H9 (cell line): ENCODE measurements around the gene NRG2. TPM values are rescaled to one million over a fixed set of nuclear protein-coding genes. Genes with fewer than 3 reads are reported as not detected.

ENCODE experiments used
- DNase-seq: peaks from one replicate; pipeline ENCODE4 v3.0.0-alpha.2; 2017
- H2AFZ ChIP-seq: one replicate; pipeline ENCODE4 v1.6.1; 2013; ENCODE audit warnings: mild to moderate bottlenecking, low read length, control low read depth, moderate library complexity
- H2AK5ac ChIP-seq: 2 replicates; pipeline ENCODE4 v1.6.1; 2013; ENCODE audit warnings: low read length, control low read depth, mixed read lengths; ENCODE audit not compliant: insufficient read length
- H2BK120ac ChIP-seq: one replicate; pipeline ENCODE4 v1.6.1; 2013; ENCODE audit warnings: low read depth, mild to moderate bottlenecking, low read length, control low read depth, inconsistent platforms; ENCODE audit not compliant: poor library complexity, severe bottlenecking
- H2BK12ac ChIP-seq: 2 replicates; pipeline ENCODE4 v1.6.1; 2013; ENCODE audit warnings: low read length, control low read depth, mixed read lengths, low read depth; ENCODE audit not compliant: insufficient read length
- H2BK15ac ChIP-seq: 2 replicates; pipeline ENCODE4 v1.6.1; 2013; ENCODE audit warnings: low read depth, low read length, control low read depth
- H2BK20ac ChIP-seq: one replicate; pipeline ENCODE4 v1.6.1; 2013; ENCODE audit warnings: low read depth, mild to moderate bottlenecking, low read length, control low read depth, inconsistent platforms; ENCODE audit not compliant: poor library complexity, severe bottlenecking
- H2BK5ac ChIP-seq: 2 replicates; pipeline ENCODE4 v1.6.1; 2013; ENCODE audit warnings: low read length, control low read depth, mixed read lengths; ENCODE audit not compliant: insufficient read length
- H3K14ac ChIP-seq: 2 replicates; pipeline ENCODE4 v1.6.1; 2013; ENCODE audit warnings: low read length, control low read depth; ENCODE audit not compliant: insufficient read depth
- H3K18ac ChIP-seq: 2 replicates; pipeline ENCODE4 v1.6.1; 2013; ENCODE audit warnings: low read depth, mild to moderate bottlenecking, mixed read lengths, low read length, control low read depth; ENCODE audit not compliant: insufficient read length
- H3K23ac ChIP-seq: 2 replicates; pipeline ENCODE4 v1.6.1; 2013; ENCODE audit warnings: low read length, control low read depth, mixed read lengths, low read depth; ENCODE audit not compliant: insufficient read length
- H3K23me2 ChIP-seq: 2 replicates; pipeline ENCODE4 v1.6.1; 2013; ENCODE audit warnings: low read depth, mild to moderate bottlenecking, mixed read lengths, low read length, control low read depth; ENCODE audit not compliant: insufficient read length, poor library complexity, severe bottlenecking
- H3K27ac ChIP-seq: 2 replicates; pipeline ENCODE4 v1.5.1; 2013; ENCODE audit warnings: low read length, control low read depth, mixed read lengths, low read depth; ENCODE audit not compliant: insufficient read length
- H3K27me3 ChIP-seq: 2 replicates; pipeline ENCODE4 v1.6.1; 2013; ENCODE audit warnings: low read length, control low read depth, inconsistent platforms; ENCODE audit not compliant: insufficient read depth
- H3K4ac ChIP-seq: 2 replicates; pipeline ENCODE4 v1.6.1; 2013; ENCODE audit warnings: low read depth, mild to moderate bottlenecking, control low read depth, inconsistent platforms, low read length, moderate library complexity
- H3K4me1 ChIP-seq: 2 replicates; pipeline ENCODE4 v1.6.1; 2013; ENCODE audit warnings: low read length, control low read depth, inconsistent platforms; ENCODE audit not compliant: insufficient read depth
- H3K4me2 ChIP-seq: 2 replicates; pipeline ENCODE4 v1.6.1; 2013; ENCODE audit warnings: low read length, control low read depth, mixed read lengths; ENCODE audit not compliant: insufficient read length, insufficient read depth
- H3K56ac ChIP-seq: 2 replicates; pipeline ENCODE4 v1.6.1; 2013; ENCODE audit warnings: low read depth, mild to moderate bottlenecking, mixed read lengths, low read length, control low read depth; ENCODE audit not compliant: insufficient read length
- H3K79me1 ChIP-seq: 2 replicates; pipeline ENCODE4 v1.6.1; 2013; ENCODE audit warnings: low read depth, mild to moderate bottlenecking, moderate library complexity, low read length, control low read depth, inconsistent platforms; ENCODE audit not compliant: insufficient read depth, poor library complexity, severe bottlenecking
- H3K79me2 ChIP-seq: 2 replicates; pipeline ENCODE4 v1.6.1; 2013; ENCODE audit warnings: low read length, control low read depth, inconsistent platforms; ENCODE audit not compliant: insufficient read depth
- H3K9ac ChIP-seq: 2 replicates; pipeline ENCODE4 v1.6.1; 2013; ENCODE audit warnings: low read length, control low read depth, mixed read lengths; ENCODE audit not compliant: insufficient read length; ENCODE audit errors: extremely low read depth
- H3K9me3 ChIP-seq: one replicate; pipeline ENCODE4 v1.6.1; 2013; ENCODE audit warnings: low read depth, low read length, inconsistent platforms; ENCODE audit not compliant: control insufficient read depth
- H3T11ph ChIP-seq: one replicate; pipeline ENCODE4 v1.6.1; 2013; ENCODE audit warnings: mild to moderate bottlenecking, low read length, control low read depth, inconsistent platforms
- H4K20me1 ChIP-seq: one replicate; pipeline ENCODE4 v1.6.1; 2013; ENCODE audit not compliant: control insufficient read depth, insufficient read length, insufficient read depth
- H4K5ac ChIP-seq: 2 replicates; pipeline ENCODE4 v1.6.1; 2013; ENCODE audit warnings: low read depth, mild to moderate bottlenecking, mixed read lengths, low read length, control low read depth; ENCODE audit not compliant: insufficient read length
- H4K8ac ChIP-seq: replicated peaks from 2 replicates; pipeline ENCODE4 v1.6.1; 2013; ENCODE audit warnings: low read length, control low read depth, mixed read lengths, low read depth; ENCODE audit not compliant: insufficient read length
- H4K91ac ChIP-seq: 2 replicates; pipeline ENCODE4 v1.6.1; 2013; ENCODE audit warnings: low read depth, mild to moderate bottlenecking, moderate library complexity, mixed read lengths, low read length, control low read depth; ENCODE audit not compliant: insufficient read length
- H3K27ac Mint-ChIP-seq, 3 experiments: 2 replicates in 2 of 3; 3 replicates in 1 of 3; pipeline ENCODE4 v1.8.0; 2020 to 2021; ENCODE audit warnings: mixed read lengths in 3 of 3, mild to moderate bottlenecking in 1 of 3, moderate library complexity in 1 of 3
- H3K27me3 Mint-ChIP-seq: 2 replicates; pipeline ENCODE4 v1.8.0; 2021; ENCODE audit warnings: low read depth, mild to moderate bottlenecking, moderate library complexity, mixed read lengths
- H3K36me3 Mint-ChIP-seq, 3 experiments: 2 replicates in 2 of 3; 3 replicates in 1 of 3; pipeline ENCODE4 v1.8.0; 2020 to 2021; ENCODE audit warnings: low read depth in 3 of 3, mixed read lengths in 3 of 3; ENCODE audit not compliant: insufficient read depth in 1 of 3
- H3K4me1 Mint-ChIP-seq, 2 experiments: 2 replicates each; pipeline ENCODE4 v1.8.0; 2020; ENCODE audit warnings: mixed read lengths in 2 of 2
- H3K4me3 Mint-ChIP-seq, 2 experiments: 2 replicates in 1 of 2; 3 replicates in 1 of 2; pipeline ENCODE4 v1.8.0; 2020 to 2021; ENCODE audit warnings: mild to moderate bottlenecking in 2 of 2, mixed read lengths in 2 of 2, moderate library complexity in 1 of 2
- H3K9me3 Mint-ChIP-seq, 2 experiments: 2 replicates in 1 of 2; 3 replicates in 1 of 2; pipeline ENCODE4 v1.8.0; 2020; ENCODE audit warnings: mild to moderate bottlenecking in 2 of 2, mixed read lengths in 2 of 2, moderate library complexity in 1 of 2
- WGBS: extraction: QIAGEN DNeasy Blood & Tissue Kit; methylation state at CpG from one replicate; pipeline ENCODE4 v1.1.7; 2013; ENCODE audit warnings: missing lambda C conversion rate, low lambda C conversion rate, mixed read lengths; ENCODE audit not compliant: insufficient read length; ENCODE audit errors: extremely low coverage; 5-methylcytosine and 5-hydroxymethylcytosine counted together
- total RNA-seq: library from RNA; stranded (reverse); gene quantifications from 2 replicates; pipeline ENCODE4 v1.2.1, GENCODE V29; 2021
- TF ChIP-seq, protein P1 (sequence below): fragments of 200-600 bp; sonication (generic); conservative IDR thresholded peaks from 3 replicates; pipeline ENCODE4 v1.8.0; 2021; ENCODE audit warnings: antibody characterized with exemption, mild to moderate bottlenecking

NRG2 gene
- total RNA-seq, 1 experiment from 2014 or later: not detected

DNA sequence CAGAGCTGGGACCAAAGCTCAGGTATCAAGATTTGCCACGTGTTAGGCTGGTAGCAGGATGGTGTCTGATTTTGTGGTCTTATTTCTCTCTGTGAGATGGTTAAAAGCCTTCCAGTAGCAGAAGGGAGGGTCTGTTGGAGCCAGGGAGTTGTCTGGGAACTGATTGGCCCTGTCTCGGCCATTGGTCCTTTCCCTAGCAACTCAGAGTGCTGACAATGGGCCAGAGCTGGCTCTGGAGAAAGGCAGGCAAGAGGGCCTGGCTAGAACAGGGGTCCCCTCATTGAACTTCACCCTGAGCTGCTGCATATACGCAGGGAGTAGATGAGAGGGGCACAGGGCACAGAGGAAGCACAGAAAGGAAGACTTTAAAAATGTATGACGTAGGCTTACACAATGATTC is 154.7 kb downstream of the NRG2 start:
- Histone ChIP-seq H2BK20ac (no peak overlapping the region), H4K20me1 (peaks cover 3% of the 10 kb centered on the region), H3K23me2 (no peaks in the 10 kb centered on the region), H3K14ac (no peak overlapping the region), H3K18ac (no peak overlapping the region), H3K27me3 (no peaks in the 10 kb centered on the region), H2AFZ (no peak overlapping the region), H3K4me2 (no peak overlapping the region), H3K4me1 (no peaks in the 10 kb centered on the region), H4K91ac (no peak overlapping the region), H3K9me3 (no peaks in the 10 kb centered on the region), H4K8ac (no peak overlapping the region), H3K27ac (no peak overlapping the region), H3K4ac (no peak overlapping the region), H2BK15ac (no peak overlapping the region), H2BK12ac (no peak overlapping the region), H3K56ac (no peak overlapping the region), H2AK5ac (no peak overlapping the region), H3T11ph (no peak overlapping the region), H2BK120ac (no peak overlapping the region), H3K79me1 (no peaks in the 10 kb centered on the region), H3K79me2 (no peaks in the 10 kb centered on the region), H3K9ac (no peak overlapping the region), H3K23ac (no peak overlapping the region), H4K5ac (no peak overlapping the region), H2BK5ac (no peak overlapping the region)
- H3K9me3 Mint-ChIP-seq: no peaks in the 10 kb centered on the region
- no peak overlapping the region for H3K27ac Mint-ChIP-seq
- TF ChIP-seq, protein P1, sequence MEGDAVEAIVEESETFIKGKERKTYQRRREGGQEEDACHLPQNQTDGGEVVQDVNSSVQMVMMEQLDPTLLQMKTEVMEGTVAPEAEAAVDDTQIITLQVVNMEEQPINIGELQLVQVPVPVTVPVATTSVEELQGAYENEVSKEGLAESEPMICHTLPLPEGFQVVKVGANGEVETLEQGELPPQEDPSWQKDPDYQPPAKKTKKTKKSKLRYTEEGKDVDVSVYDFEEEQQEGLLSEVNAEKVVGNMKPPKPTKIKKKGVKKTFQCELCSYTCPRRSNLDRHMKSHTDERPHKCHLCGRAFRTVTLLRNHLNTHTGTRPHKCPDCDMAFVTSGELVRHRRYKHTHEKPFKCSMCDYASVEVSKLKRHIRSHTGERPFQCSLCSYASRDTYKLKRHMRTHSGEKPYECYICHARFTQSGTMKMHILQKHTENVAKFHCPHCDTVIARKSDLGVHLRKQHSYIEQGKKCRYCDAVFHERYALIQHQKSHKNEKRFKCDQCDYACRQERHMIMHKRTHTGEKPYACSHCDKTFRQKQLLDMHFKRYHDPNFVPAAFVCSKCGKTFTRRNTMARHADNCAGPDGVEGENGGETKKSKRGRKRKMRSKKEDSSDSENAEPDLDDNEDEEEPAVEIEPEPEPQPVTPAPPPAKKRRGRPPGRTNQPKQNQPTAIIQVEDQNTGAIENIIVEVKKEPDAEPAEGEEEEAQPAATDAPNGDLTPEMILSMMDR: no peak
- no peak for DNase-seq
- no peaks in the 10 kb centered on the region for H3K36me3 Mint-ChIP-seq
- no CpG with 5 or more reads among the region's 4 CpGs for WGBS
- H3K27me3 Mint-ChIP-seq: peaks cover 61% of the 10 kb centered on the region
- H3K4me1 Mint-ChIP-seq: 0 out of 4 replicates have a peak, but pooled peaks cover 0 to 2% of the 10 kb centered on the region in 2 experiments
- H3K4me3 Mint-ChIP-seq: no peak overlapping the region
